Smooth muscle cell (in vitro differentiated cells): ENCODE results near the gene KCNK2. TPM values are rescaled to one million over a fixed set of nuclear protein-coding genes. Genes with fewer than 3 reads are reported as not detected.

Source experiments
- DNase-seq: peaks from one replicate; lab custom pipeline; 2025; ENCODE audit not compliant: unreplicated experiment; lab: John Stamatoyannopoulos, UW
- H2AFZ ChIP-seq: fragments of 200-600 bp; sonication (generic); 2 replicates; pipeline ENCODE4 v1.6.0; 2016; ENCODE audit warnings: antibody characterized with exemption, low read depth, mild to moderate bottlenecking
- H3F3A ChIP-seq: fragments of 200-600 bp; sonication (generic); 2 replicates; pipeline ENCODE4 v1.6.0; 2017; ENCODE audit warnings: antibody characterized with exemption, low read depth
- H3K27ac ChIP-seq: fragments of 200-600 bp; sonication (generic); 2 replicates; pipeline ENCODE4 v1.5.1; 2016; ENCODE audit warnings: low read depth, mild to moderate bottlenecking
- H3K27me3 ChIP-seq: fragments of 200-600 bp; sonication (generic); 2 replicates; pipeline ENCODE4 v1.6.1; 2016; ENCODE audit warnings: low read depth, mild to moderate bottlenecking
- H3K36me3 ChIP-seq: fragments of 200-600 bp; sonication (generic); 2 replicates; pipeline ENCODE4 v1.5.1; 2016; ENCODE audit warnings: low read depth
- H3K4me1 ChIP-seq: fragments of 200-600 bp; sonication (generic); 2 replicates; pipeline ENCODE4 v1.5.1; 2016; ENCODE audit warnings: low read depth
- H3K4me2 ChIP-seq: fragments of 200-600 bp; sonication (generic); 2 replicates; pipeline ENCODE4 v1.6.0; 2016; ENCODE audit warnings: mild to moderate bottlenecking
- H3K4me3 ChIP-seq: fragments of 200-600 bp; sonication (generic); 2 replicates; pipeline ENCODE4 v1.5.1; 2016; ENCODE audit warnings: mild to moderate bottlenecking
- H3K79me2 ChIP-seq: fragments of 200-600 bp; sonication (generic); 2 replicates; pipeline ENCODE4 v1.6.0; 2016; ENCODE audit warnings: low read depth, mild to moderate bottlenecking
- H3K9ac ChIP-seq: fragments of 200-600 bp; sonication (generic); 2 replicates; pipeline ENCODE4 v1.6.0; 2016; ENCODE audit warnings: low read depth
- H3K9me3 ChIP-seq: fragments of 200-600 bp; sonication (generic); replicated peaks from 2 replicates; pipeline ENCODE4 v1.5.1; 2016; ENCODE audit warnings: low read depth
- H4K20me1 ChIP-seq: fragments of 200-600 bp; sonication (generic); 2 replicates; pipeline ENCODE4 v1.6.0; 2016; ENCODE audit warnings: low read depth
- CTCF ChIP-seq: fragments of 200-600 bp; sonication (generic); IDR thresholded peaks from 2 replicates; pipeline ENCODE4 v1.5.1; 2017; ENCODE audit warnings: borderline replicate concordance, mild to moderate bottlenecking, antibody characterized with exemption; ENCODE audit not compliant: insufficient read depth, poor library complexity, severe bottlenecking
- WGBS: methylation state at CpG from one replicate; pipeline ENCODE4 v1.1.7; 2016; ENCODE audit warnings: low lambda C conversion rate; 5-methylcytosine and 5-hydroxymethylcytosine counted together
- polyA plus RNA-seq: library from polyadenylated mRNA; unstranded; fragments of >200 nt; fragmentation: Nextera tagmentation; extraction: Ambion mirVana; gene quantifications from 2 replicates; pipeline ENCODE4 v1.2.1, GENCODE V29; 2016
- total RNA-seq: library from RNA; depleted of rRNA; stranded (reverse); fragments of >200 nt; gene quantifications from 2 replicates; pipeline ENCODE4 v1.2.3, GENCODE V29; 2014

KCNK2 gene
- total and polyA plus RNA-seq, 2 experiments from 2014 or later: not detected

GRCh38 chr1:215114154-215114933 lies 31.8 kb downstream of the KCNK2 start:
- H3K4me2 ChIP-seq: no peak overlapping the region
- H3K36me3 ChIP-seq: no peaks in the 10 kb centered on the region
- H3K4me1 ChIP-seq: no peaks in the 10 kb centered on the region
- no peaks in the 10 kb centered on the region for H4K20me1 ChIP-seq
- H3K9ac ChIP-seq: no peak overlapping the region
- TF ChIP-seq CTCF: no peak
- H3K27me3 ChIP-seq: no peaks in the 10 kb centered on the region
- H3K4me3 ChIP-seq: no peak overlapping the region
- H3K27ac ChIP-seq: no peak overlapping the region
- H3K79me2 ChIP-seq: no peaks in the 10 kb centered on the region
- H3K9me3 ChIP-seq: no peaks in the 10 kb centered on the region
- 79% methylated on average over 2 of the region's 2 CpGs for WGBS
- DNase-seq: no peak
- H2AFZ ChIP-seq: no peak overlapping the region
- H3F3A ChIP-seq: no peaks in the 10 kb centered on the region

- Histone ChIP-seq H3K4me3 (no peak overlapping the region), H2AFZ (no peak overlapping the region), H3K4me2 (no peak overlapping the region), H3K4me1 (no peaks in the 10 kb centered on the region), H3K9ac (no peak overlapping the region), H3K27ac (no peak overlapping the region), H3K27me3 (no peaks in the 10 kb centered on the region), H3K79me2 (no peaks in the 10 kb centered on the region), H4K20me1 (no peaks in the 10 kb centered on the region), H3K9me3 (no peaks in the 10 kb centered on the region), H3K36me3 (no peaks in the 10 kb centered on the region), H3F3A (no peaks in the 10 kb centered on the region)
- TF ChIP-seq CTCF: no peak
- WGBS: 97% methylated on average over 1 of the region's 1 CpG
- DNase-seq: no peak
These were observed 33.2 kb downstream of the KCNK2 start for GRCh38 chr1:215115760-215116159.

- no peaks in the 10 kb centered on the region for H3K4me1 ChIP-seq
- no peak overlapping the region for H3K4me2 ChIP-seq
- no peaks in the 10 kb centered on the region for H4K20me1 ChIP-seq
- DNase-seq: no peak
- H3F3A ChIP-seq: no peaks in the 10 kb centered on the region
- no peaks in the 10 kb centered on the region for H3K27me3 ChIP-seq
- TF ChIP-seq CTCF: no peak
- H3K9me3 ChIP-seq: no peaks in the 10 kb centered on the region
- H3K9ac ChIP-seq: no peak overlapping the region
- H3K36me3 ChIP-seq: no peaks in the 10 kb centered on the region
- H3K79me2 ChIP-seq: no peaks in the 10 kb centered on the region
- WGBS: 85% methylated on average over 1 of the region's 1 CpG
- no peak overlapping the region for H2AFZ ChIP-seq
- no peak overlapping the region for H3K4me3 ChIP-seq
- no peak overlapping the region for H3K27ac ChIP-seq
These were observed 35.5 kb downstream of the KCNK2 start for GRCh38 chr1:215118081-215118480.

GRCh38 chr1:215119056-215119455 lies 36.5 kb downstream of the KCNK2 start:
- Histone ChIP-seq H2AFZ (no peak overlapping the region), H3K27ac (no peak overlapping the region), H3K4me1 (no peaks in the 10 kb centered on the region), H3K4me2 (no peak overlapping the region), H4K20me1 (no peaks in the 10 kb centered on the region), H3K4me3 (no peak overlapping the region), H3K9ac (no peak overlapping the region), H3K79me2 (no peaks in the 10 kb centered on the region), H3F3A (no peaks in the 10 kb centered on the region), H3K36me3 (no peaks in the 10 kb centered on the region), H3K27me3 (no peaks in the 10 kb centered on the region), H3K9me3 (no peaks in the 10 kb centered on the region)
- no peak for DNase-seq
- no peak for TF ChIP-seq CTCF
